Adrenal gland (tissue), 12 donors: ENCODE results near the gene CBFA2T3. TPM values are rescaled to one million over a fixed set of nuclear protein-coding genes. Genes with fewer than 3 reads are reported as not detected.

Source experiments
- DNase-seq, 7 donors: peaks; one replicate each; pipeline ENCODE4 v3.0.0-alpha.2; 2019 to 2020
- H3K27ac ChIP-seq, 5 donors: fragments of 200-600 bp; sonication (generic) in 4 of 5; 1 replicate in 3 of 5; 2 replicates in 2 of 5; pipeline versions ENCODE4 v1.5.1 to v1.8.0; 2016 to 2020; ENCODE audit warnings: mild to moderate bottlenecking in 1 of 5
- H3K27me3 ChIP-seq: fragments of 200-600 bp; 2 replicates; pipeline ENCODE4 v1.8.0; 2021
- H3K36me3 ChIP-seq, 2 donors: fragments of 200-600 bp; replicated peaks in 1 of 2; 1 replicate in 1 of 2; 2 replicates in 1 of 2; pipeline versions ENCODE4 v1.5.1 to v1.8.0; 2018 to 2022
- H3K4me1 ChIP-seq, 2 donors: fragments of 200-600 bp; replicated peaks in 1 of 2; 1 replicate in 1 of 2; 2 replicates in 1 of 2; pipeline versions ENCODE4 v1.5.1 to v1.8.0; 2018 to 2021
- H3K4me3 ChIP-seq, 4 donors: fragments of 200-600 bp; sonication (generic) in 3 of 4; one replicate each; pipeline ENCODE4 v1.5.1; 2016 to 2018
- H3K9me3 ChIP-seq, 3 donors: fragments of 200-600 bp; sonication (generic) in 1 of 3; replicated peaks in 1 of 3; 1 replicate in 2 of 3; 2 replicates in 1 of 3; pipeline versions ENCODE4 v1.5.1 to v1.8.0; 2016 to 2021
- POLR2A ChIP-seq, 2 donors: fragments of 450-650 bp; IDR thresholded peaks; one replicate each; pipeline ENCODE4 v1.6.1; 2017; ENCODE audit warnings: antibody characterized with exemption in 2 of 2, mild to moderate bottlenecking in 2 of 2, moderate library complexity in 1 of 2
- WGBS, 4 donors: extraction: QIAGEN DNeasy Blood & Tissue Kit in 2 of 4; methylation state at CpG; one replicate each; pipeline versions ENCODE4 v1.1.5 to v1.1.7; 2013 to 2017; 5-methylcytosine and 5-hydroxymethylcytosine counted together
- intact Hi-C, 2 donors: fragments of 100-400 bp; cut with DNase I; formaldehyde crosslinking; loops; one replicate each; pipeline versions ENCODE4 v1.14.1 to v1.15.0; 2022 to 2023
- polyA plus RNA-seq, 3 donors: library from polyadenylated mRNA; stranded (reverse); fragments of 200-250 nt in 2 of 3; fragments of 350-450 nt in 1 of 3; fragmentation: Illumina TruSeq in 1 of 3; extraction: RNeasy Lipid Tissue Mini Kit (QIAGEN cat#74804) in 1 of 3; gene quantifications; one replicate each; pipeline ENCODE4 v1.2.3, GENCODE V29; 2013 to 2014
- total RNA-seq, 9 donors: library from RNA; depleted of rRNA in 4 of 9; stranded (reverse); fragments of >200 nt in 4 of 9; fragments of 120-200 nt in 1 of 9; fragmentation: NEBNext Ultra II Directional in 1 of 9; extraction: Animal tissue kit (Norgen Biotek cat#: 25700) in 1 of 9; gene quantifications; one replicate each; pipeline versions ENCODE4 v1.1.0 to v1.2.4, GENCODE V29; 2013 to 2023
- TF ChIP-seq, protein P1 (sequence below), 6 experiments: fragments of 450-650 bp in 4 of 6; fragments of 200-600 bp in 2 of 6; sonication (generic) in 1 of 6; IDR thresholded peaks; 1 replicate in 5 of 6; 2 replicates in 1 of 6; pipeline versions ENCODE4 v1.5.1 to v1.8.0; 2016 to 2021; ENCODE audit warnings: antibody characterized with exemption in 6 of 6, mild to moderate bottlenecking in 2 of 6, moderate library complexity in 1 of 6
- donor health status: healthy with polysubstance abuse.
- donor health status: Bipolar disorder and iron deficiency.
- donor health status: DM: yes; HTN: yes; CAD: no.
- donor health status: DM: no; HTN: no; CAD: no.
- donor health status: DM: no; HTN: no; CAD: no.
- donor health status: DM: yes; HTN: yes; CAD: no.

Gene CBFA2T3
- total and polyA plus RNA-seq, 12 donors: 0.30 to 16.9 (median 2.2) TPM

DNA sequence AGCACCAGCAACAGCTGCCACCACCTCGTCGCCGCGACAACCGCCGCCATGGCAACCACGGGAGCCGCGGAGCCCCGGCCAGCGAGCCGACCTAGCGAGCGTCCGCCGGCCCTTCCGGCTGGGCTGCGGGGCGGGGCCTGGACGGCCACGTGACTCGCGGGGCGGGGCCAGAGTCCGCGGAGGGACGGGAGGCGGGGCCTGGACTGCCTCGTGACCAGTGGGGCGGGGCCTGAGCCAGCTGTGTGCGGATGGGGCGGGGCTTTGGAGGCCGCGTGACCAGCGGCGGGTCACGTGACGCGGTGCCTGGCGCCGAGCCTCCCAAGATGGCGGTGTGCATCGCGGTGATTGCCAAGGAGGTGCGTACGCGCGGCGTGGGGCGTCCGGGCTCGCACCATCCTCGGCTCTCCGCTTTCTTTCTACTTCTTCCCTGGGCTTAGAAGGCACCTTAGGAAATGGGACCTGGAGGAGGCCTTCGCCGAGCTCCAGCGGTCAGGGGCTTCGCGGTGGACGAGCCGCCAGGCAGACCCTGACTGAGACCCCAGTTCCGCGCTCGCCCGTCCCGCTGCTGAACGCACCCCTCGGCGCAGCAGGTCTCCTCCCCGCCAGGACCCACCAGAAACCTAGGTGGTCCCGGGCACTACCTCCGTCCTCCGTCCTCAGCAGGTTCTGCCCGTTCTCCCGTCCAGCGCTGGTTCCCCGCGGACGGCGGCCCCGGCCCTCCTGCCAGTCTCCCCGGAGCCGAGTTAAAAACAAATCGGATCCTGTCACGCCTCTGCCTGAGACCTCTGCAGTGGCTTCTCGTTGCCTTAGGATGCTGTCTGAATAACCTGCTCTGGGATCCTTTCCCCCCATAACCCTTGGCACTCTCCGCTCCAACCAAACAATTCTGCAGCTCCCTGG is 119.9 kb downstream of the CBFA2T3 start, which contains the start of the genes GALNS and TRAPPC2L:
TSS of gene GALNS (minus strand) at position 120 of the 900 bp plus-strand sequence. CDS start at position 50, 70 bp downstream.
TSS of gene TRAPPC2L (plus strand) at position 300 of the 900 bp plus-strand sequence. CDS start at position 324, 24 bp downstream.
- WGBS, 4 donors: 0 to 1% (median 0%) methylated on average over 11 to 87 of the region's 87 CpGs
- peak; percentile 97 to 100 (median 99) for DNase-seq

DNA sequence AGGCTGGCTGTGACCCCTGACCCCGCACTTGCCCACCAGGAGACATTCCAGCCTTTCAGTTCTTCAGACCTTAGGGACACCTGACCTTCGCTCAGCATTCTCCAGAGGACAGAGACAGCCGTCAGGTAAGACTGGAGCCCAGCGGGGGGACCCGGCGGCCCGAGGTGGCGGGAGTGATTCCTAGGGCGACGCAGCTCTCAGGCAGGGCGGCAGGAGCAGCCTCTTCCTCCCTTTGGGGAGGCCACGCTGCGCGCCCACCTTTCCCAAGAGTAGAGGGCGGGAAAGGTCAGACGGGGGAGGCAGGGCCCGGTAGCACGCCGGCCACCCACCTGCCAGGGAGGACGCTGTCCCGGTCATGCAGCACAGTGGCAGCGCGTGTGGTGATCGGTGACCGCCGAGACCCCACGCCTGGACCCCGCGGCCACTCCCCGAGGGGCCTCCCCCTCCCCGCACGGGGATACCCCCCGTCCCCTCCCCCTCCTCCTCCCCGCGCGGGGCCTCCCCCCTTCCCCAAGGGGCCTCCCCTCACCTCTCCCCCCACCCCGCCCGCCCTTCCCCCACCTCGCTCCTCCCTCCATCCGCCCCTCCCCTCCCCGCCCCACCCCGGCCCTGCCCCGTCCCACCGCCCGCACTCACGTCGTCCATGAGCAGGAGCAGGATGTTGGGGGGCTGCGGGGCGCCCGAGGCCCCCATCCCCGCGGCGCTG is 120.7 kb downstream of the CBFA2T3 start:
- peaks cover 0 to 29% of the 10 kb centered on the region in 2 donors for H3K36me3 ChIP-seq
- no peak for TF ChIP-seq POLR2A (IDR thresholded peaks at IDR 0.05)
- TF ChIP-seq, protein P1, sequence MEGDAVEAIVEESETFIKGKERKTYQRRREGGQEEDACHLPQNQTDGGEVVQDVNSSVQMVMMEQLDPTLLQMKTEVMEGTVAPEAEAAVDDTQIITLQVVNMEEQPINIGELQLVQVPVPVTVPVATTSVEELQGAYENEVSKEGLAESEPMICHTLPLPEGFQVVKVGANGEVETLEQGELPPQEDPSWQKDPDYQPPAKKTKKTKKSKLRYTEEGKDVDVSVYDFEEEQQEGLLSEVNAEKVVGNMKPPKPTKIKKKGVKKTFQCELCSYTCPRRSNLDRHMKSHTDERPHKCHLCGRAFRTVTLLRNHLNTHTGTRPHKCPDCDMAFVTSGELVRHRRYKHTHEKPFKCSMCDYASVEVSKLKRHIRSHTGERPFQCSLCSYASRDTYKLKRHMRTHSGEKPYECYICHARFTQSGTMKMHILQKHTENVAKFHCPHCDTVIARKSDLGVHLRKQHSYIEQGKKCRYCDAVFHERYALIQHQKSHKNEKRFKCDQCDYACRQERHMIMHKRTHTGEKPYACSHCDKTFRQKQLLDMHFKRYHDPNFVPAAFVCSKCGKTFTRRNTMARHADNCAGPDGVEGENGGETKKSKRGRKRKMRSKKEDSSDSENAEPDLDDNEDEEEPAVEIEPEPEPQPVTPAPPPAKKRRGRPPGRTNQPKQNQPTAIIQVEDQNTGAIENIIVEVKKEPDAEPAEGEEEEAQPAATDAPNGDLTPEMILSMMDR (IDR thresholded peaks at IDR 0.05): no peak
- peak overlapping the region in 2 of 5 donors; percentile 87 to 92 for H3K27ac ChIP-seq
- intact Hi-C loops: loop anchor here in 1 of 2 donors (5.0 kb wide), 1 partner anchor 39 kb away; no protein-coding TSS in a partner anchor
- DNase-seq: peak in 4 of 7 donors; percentile 17 to 65 (median 46)
- H3K4me1 ChIP-seq: peaks cover 15 to 54% of the 10 kb centered on the region in 2 donors
- no peaks in the 10 kb centered on the region for H3K9me3 ChIP-seq
- peak overlapping the region in 2 of 4 donors; percentile 85 to 93 for H3K4me3 ChIP-seq
- no peaks in the 10 kb centered on the region for H3K27me3 ChIP-seq
- 10 to 57% (median 22%) methylated on average over 11 to 44 of the region's 53 CpGs for WGBS, 4 donors

More for the DNA sequence above, 119.9 kb downstream of the CBFA2T3 start, which contains the start of the genes GALNS and TRAPPC2L:
- intact Hi-C loops: loop anchor here in 1 of 2 donors (5.0 kb wide), 1 partner anchor 40 kb away; no protein-coding TSS in a partner anchor
- Histone ChIP-seq H3K27me3 (no peaks in the 10 kb centered on the region), H3K36me3 (peaks cover 0 to 36% of the 10 kb centered on the region in 2 donors), H3K4me1 (peaks cover 18 to 60% of the 10 kb centered on the region in 2 donors), H3K9me3 (no peaks in the 10 kb centered on the region), H3K4me3 (peak within 1 kb of the TSS; percentile 68 to 97 (median 89)), H3K27ac (peak within 1 kb of the TSS; percentile 36 to 92 (median 86))
- peak; percentile 37 to 88 for TF ChIP-seq POLR2A (IDR thresholded peaks at IDR 0.05)
- TF ChIP-seq, protein P1 (IDR thresholded peaks at IDR 0.05): peak in 1 of 6 experiments; percentile 2

- 66 to 85% (median 80%) methylated on average over 5 to 13 of the region's 13 CpGs for WGBS, 4 donors
- Histone ChIP-seq H3K4me3 (peak overlapping the region in 1 of 4 donors; percentile 85), H3K27me3 (no peaks in the 10 kb centered on the region), H3K27ac (peak overlapping the region in 1 of 5 donors; percentile 87), H3K36me3 (peaks cover 0 to 25% of the 10 kb centered on the region in 2 donors), H3K4me1 (peaks cover 13 to 48% of the 10 kb centered on the region in 2 donors), H3K9me3 (no peaks in the 10 kb centered on the region)
- TF ChIP-seq POLR2A (IDR thresholded peaks at IDR 0.05): no peak
- DNase-seq: peak in 1 of 7 donors; percentile 55
- intact Hi-C loops: loop anchor here in 1 of 2 donors (5.0 kb wide), 1 partner anchor 38 kb away; no protein-coding TSS in a partner anchor
Measured at GRCh38 chr16:88855736-88856121, 121.3 kb downstream of the CBFA2T3 start.

DNA sequence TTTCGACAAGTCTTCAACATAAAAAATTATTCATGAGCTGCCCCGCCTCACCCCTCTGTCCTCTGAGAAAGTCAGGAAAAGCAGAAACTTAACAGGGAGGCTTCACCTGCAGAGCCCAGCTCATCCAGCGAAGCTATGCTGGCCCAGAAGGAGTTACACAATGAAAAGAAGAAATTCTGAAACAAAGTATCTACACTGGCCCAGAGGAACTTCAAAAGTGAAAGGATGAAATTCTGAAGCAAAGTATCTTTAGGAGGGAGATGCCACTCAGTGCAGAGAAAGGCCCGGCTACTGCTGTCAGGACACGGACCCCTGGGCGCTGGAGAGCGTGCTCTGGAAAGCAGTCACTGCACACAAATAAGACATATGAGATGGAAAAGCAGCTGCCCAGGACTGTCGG is 121.8 kb downstream of the CBFA2T3 start:
- TF ChIP-seq POLR2A (IDR thresholded peaks at IDR 0.05): no peak
- TF ChIP-seq, protein P1 (IDR thresholded peaks at IDR 0.05): no peak
- DNase-seq: no peak
- Histone ChIP-seq H3K36me3 (peaks cover 0 to 21% of the 10 kb centered on the region in 2 donors), H3K27ac (no peak overlapping the region), H3K4me3 (no peak overlapping the region), H3K27me3 (no peaks in the 10 kb centered on the region), H3K9me3 (no peaks in the 10 kb centered on the region), H3K4me1 (peaks cover 13 to 43% of the 10 kb centered on the region in 2 donors)
- intact Hi-C loops: loop anchor here in 1 of 2 donors (5.0 kb wide), 1 partner anchor 38 kb away; no protein-coding TSS in a partner anchor
- 81 to 89% (median 85%) methylated on average over 8 of the region's 8 CpGs for WGBS, 4 donors
